GM21786 (cell line): ENCODE measurements around the gene GRIK2.

ENCODE experiments used
- ATAC-seq: cut with Tn5 transposase; IDR thresholded peaks from one replicate; pipeline ENCODE4 v1.9.1; 2021; ENCODE audit not compliant: unreplicated experiment

Gene GRIK2

GRCh38 chr6:101400326-101401135, 7.0 kb downstream of the GRIK2 start:
- no peak for ATAC-seq

GRCh38 chr6:101401171-101401570, 7.7 kb downstream of the GRIK2 start:
- ATAC-seq: no peak

GRCh38 chr6:101401792-101402621, 8.5 kb downstream of the GRIK2 start:
- ATAC-seq: no peak

DNA sequence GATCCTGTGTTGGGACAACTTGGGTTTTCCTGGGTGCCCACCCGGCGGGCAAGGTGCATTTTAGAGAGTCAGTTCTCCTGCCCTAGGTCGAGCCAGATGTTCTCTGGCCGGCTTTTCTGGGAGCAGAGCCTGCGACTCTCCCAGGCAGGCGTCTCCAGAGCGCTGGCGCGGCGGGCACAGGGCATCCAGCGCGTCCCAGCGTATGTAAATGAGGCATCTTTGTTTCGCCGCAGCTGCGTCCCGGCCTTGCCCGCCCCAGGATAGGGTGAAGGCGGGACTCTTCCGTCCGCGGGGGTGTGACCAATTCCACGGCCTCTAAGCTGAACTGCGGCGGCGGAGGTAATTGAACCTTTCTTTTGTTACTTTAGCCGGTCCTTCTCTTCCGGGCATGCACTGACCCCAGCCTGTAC, 9.1 kb downstream of the GRIK2 start:
- ATAC-seq: no peak

DNA sequence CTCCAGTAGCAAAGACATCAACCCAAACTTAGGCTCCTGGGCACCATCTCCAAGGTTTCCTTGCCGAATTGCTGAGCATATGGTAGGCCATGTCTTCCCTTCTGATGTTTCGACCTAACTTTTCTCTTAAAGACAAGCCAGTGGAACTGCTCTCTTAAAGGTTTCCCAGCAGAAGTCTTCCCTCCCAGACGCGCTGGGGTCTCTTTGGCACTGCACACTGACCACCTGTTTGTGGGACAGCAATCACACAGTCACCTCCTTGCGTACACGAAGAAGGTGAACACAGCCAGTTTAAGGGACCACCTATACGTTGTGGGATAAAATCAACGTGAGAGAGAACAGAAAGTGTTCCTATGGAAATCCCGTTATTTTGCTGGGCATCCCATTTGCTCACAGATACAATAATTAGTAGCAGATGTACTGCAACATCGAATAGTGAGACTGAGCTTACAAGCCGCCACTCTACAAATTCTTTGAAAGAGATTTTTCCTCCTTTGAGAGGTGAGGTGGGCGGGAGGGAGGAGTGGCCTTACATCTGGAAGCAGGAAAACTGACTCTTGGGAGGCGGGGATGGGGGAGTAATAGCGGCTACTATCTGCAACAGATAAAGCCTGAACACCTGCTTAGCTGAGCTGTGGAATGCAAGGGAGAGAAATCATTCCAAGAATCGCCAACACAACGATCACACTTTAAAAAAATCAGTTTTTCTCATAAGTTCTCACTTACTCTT, 9.9 kb downstream of the GRIK2 start:
- ATAC-seq: no peak

GRCh38 chr6:101404775-101405174, 11.3 kb downstream of the GRIK2 start:
- ATAC-seq: no peak

DNA sequence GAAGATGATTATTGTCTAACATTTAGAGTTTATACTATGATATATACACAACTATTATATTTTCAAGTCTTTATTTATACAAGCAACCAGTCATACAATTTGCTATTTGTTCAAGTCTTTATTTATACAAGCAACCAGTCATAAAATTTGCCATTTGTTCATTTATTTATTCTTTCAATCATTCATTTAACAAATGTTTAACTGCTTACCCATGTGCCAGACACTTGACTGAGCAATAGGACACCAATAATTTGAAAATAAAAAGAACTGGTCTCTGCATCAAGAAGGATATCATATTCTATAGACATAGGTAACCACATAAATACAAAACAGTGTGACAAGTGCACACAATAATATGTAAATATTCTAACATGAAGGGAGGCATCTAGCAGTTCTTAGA, 20.3 kb downstream of the GRIK2 start:
- ATAC-seq: no peak

GRCh38 chr6:101417900-101418299, 24.4 kb downstream of the GRIK2 start:
- no peak for ATAC-seq

DNA sequence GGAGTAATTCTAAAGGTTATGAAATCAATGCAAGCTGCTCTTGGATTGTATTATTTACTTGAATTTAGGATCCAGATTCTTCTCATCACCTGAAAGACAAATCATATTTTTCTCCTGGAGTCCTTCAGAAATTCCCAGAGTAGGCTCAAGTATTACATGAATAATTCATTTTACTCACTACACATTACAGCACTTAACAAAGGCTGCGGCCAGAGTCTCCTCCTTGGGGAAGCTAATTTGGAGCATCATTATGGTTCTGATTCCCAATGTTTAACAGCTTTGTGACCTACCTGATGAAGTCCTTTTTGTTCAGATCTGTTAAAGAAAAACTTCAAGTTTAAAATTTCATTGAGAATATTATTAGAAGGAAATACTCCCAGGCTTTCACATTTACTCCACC, 28.7 kb downstream of the GRIK2 start:
- ATAC-seq: no peak

DNA sequence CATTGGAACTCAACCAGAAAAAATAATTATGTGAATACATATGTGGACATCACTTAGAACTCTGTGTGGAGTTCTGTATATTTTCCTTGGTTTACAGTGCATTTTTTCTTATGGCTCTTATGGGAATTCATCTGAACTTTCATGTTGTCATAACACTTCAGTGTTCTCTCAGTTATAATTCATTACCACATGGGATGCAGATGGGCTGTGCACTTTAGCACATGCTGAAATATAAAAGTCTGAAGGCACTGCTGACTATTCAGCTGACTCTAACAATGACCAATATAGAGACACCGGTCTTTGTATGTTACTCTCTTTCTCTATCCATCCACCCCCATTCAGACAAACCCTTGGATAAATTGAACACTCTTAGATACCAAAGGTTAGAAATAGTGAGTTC, 29.3 kb downstream of the GRIK2 start:
- ATAC-seq: no peak

- no peak for ATAC-seq
These were observed 35.8 kb downstream of the GRIK2 start for GRCh38 chr6:101429270-101429669.

DNA sequence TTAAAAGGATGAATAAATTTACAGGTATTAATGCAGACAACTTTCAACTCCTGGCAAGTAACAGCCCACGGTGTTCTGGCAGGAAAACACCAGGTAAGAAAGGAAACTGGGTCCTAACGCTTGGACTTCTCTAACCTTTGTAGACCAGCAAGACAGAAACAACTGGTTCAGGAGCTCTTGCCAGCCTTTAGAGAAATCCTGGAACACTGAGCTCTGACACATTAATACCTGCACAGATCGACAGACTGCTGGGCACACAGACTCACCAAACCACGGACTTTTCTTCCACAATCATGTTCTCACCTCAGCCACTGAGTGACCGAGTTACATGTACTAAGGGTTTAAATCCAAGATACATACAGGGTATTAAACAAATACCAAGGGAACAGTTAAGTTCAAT, 36.3 kb downstream of the GRIK2 start:
- ATAC-seq: no peak

DNA sequence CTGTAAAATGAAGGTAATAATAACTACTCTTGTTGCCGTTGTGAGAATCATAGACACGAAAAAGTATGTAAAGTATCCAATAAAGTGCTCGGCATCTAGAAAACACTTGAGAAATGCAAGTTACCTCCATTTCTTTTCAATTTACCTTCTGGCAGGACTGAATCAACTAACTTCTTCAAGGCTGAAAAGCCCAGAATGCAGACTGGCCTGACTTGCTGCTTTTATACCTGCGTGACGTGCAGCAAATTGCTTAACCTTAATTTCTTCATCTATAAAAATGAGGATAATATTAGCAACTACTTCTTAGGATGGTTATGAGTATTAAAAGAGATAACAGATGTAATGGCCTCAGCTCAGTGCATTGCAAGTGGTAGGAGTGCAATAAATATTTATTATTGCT, 39.6 kb downstream of the GRIK2 start:
- no peak for ATAC-seq

DNA sequence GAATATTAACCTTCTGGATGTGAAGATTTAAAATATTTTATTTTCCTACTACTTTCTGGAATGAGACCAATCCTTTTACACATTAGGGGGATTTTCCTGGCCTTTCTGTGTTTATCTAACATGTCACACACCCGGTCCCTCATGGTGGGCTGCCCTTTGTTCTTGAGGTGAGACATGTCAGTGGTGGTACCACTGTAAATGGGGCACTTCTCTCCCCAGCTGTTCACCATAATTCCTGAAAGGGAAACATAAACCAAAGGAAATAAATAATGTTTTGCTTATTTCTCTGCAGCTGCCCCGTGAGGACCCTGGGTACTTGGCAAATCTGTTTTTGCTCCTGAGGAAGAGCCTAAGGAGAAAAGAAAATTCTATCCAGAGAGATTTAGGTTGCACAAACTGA, 41.1 kb downstream of the GRIK2 start:
- ATAC-seq: no peak

DNA sequence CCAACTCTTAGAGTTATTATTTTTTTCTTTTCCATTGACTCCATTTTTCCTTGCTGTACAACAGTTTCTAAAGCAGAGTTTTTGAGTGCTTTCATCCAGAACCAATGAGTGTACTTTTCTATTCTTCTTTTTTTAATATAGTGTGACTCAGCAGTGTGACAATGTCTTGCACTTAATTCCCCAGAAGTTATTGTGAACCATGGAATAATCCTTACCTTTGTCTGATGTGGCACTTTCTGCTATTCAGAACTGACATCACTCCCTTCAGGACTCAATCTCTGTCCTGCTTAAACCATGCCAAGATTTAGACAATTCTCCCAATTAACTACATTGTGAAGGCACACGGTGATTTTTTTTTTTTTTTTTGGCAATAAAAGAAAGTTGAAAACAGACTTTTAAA, 41.5 kb downstream of the GRIK2 start:
- no peak for ATAC-seq

GRCh38 chr6:101439790-101440189, 46.3 kb downstream of the GRIK2 start:
- no peak for ATAC-seq

GRCh38 chr6:101443315-101443714, 49.8 kb downstream of the GRIK2 start:
- ATAC-seq: no peak

DNA sequence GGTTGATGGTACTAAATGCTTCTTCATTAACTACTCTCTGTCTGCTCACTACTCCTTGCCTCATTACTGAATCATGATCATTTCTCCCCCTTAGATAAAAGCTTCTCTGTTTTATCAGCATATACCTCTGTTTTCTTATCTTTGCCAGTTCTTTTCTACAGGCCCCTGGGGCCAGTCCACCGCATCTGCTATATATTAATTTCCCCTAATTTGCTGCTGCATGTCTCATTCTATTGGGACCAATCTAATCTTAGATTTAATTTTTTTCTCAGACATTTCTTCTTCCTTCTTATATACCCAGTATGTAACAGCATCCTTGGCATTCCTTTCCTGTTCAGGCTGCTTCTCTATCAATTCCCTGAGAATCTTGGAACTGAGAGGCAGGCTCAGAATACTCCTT, 51.2 kb downstream of the GRIK2 start:
- no peak for ATAC-seq

GRCh38 chr6:101445527-101445926, 52.0 kb downstream of the GRIK2 start:
- no peak for ATAC-seq

DNA sequence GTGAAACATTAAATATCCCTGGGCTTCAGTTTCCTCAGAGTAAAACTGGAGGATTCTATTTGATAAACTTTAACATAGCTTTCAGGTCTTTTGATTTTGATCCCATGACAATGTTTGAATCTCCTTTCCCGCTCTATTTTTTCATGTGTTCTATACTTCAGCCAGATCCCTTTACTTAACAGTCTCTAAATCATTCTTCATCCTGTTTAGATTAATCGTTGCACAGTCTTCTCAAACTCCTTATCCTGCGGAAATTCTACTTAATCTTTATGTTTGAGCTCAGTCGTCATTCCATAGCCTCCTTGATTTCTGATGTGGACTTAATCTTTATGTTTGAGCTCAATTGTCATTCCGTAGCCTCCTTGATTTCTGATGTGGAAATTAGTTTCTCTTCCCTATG, 57.4 kb downstream of the GRIK2 start:
- ATAC-seq: no peak

- no peak for ATAC-seq
These were observed 58.5 kb downstream of the GRIK2 start for GRCh38 chr6:101451981-101452380.

GRCh38 chr6:101453221-101453620, 59.7 kb downstream of the GRIK2 start:
- ATAC-seq: no peak
